ENCODE results near the gene ZFY. TPM values are rescaled to one million over a fixed set of nuclear protein-coding genes. Genes with fewer than 3 reads are reported as not detected.

ZFY gene
- not detected for total RNA-seq
- long read RNA-seq, result 0 reads

DNA sequence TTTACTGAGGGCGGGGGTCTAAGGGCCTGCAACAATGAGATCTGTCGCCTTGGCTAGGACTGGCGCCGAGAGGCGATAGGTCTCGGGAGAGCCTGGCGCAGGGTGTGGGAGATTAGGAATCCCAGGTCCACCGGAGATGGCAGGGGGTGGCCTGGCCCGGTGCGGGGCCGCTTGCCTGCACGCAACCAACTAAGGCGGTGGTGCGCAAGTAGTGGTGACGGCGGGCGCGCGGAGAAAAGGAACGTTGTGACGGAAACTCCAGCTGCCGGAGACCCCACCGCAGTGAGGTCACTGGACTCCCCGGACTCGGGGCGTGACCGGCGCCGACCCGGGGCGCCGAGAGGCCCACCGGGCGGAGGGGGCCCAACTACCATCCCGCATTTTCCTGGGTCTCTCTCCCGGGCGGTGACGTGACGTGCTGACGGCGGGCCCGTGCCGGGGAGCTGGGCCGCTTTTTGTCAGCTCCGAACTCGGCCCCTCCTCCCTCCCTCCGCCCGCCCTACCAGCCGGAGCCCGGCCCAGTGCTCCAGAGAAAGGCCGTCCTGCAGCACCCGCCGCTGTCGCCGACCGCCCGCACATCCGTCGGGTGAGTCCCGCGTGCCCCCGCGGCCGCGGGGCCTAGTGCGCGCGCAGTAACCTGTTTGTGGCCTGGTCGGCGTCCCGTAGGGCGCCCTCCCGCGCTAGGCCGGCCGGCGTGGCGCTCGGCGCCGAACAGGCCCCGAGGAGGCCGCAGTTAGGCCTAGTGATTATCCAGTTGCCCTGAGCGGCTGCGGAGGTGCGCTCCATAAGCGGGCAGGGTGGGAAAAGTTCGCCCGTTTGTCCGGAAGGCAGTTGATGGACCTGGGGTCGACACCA lies at the start of gene ZFY:
ZFY (plus strand) TSS at position 521 of the 855 bp plus-strand sequence. CDS start 18,556 bp downstream, outside the sequence.
- DNase-seq (ENCODE audit: low spot score), result no peak

DNA sequence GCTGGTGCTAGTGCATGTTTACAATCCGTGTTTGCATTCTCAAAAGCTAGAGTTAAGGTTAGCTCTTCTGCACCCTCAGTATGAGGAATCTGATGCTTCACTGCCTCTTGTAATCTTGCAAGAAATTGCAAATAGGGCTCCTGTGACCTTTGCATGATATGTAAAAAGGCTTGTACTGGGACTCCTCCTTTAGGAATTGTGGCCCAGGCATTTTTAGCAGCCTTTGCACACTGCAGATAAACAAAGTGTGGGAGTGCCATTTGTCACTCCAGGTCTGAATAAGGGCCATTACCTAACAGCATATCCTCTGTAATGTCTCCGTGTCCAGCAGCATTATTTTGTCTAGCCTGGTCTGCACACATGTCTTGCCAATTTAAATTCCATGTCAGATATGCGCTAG lies 49.3 kb upstream of the ZFY start:
- no peak for DNase-seq (ENCODE audit: low spot score)

DNA sequence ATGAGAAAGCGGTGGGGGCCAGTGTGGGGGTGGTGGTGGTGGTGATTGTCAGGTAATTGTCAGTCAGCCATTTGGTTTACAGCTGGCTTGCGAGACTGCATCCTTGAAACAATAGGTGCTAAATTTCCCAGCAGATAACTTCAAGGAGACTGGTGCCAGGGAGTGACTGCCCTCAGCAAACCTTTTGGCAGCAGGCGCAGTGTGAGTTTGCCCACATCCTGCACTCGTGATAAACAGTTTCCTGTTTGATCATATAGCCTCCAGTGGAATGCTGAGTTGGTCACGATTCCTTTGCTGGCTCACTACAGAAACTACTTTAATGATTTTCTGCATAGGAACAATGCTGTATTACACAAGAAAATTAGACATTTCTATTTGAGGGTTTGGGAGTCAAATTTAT lies 47.8 kb upstream of the ZFY start:
- no peak for DNase-seq (ENCODE audit: low spot score)

DNA sequence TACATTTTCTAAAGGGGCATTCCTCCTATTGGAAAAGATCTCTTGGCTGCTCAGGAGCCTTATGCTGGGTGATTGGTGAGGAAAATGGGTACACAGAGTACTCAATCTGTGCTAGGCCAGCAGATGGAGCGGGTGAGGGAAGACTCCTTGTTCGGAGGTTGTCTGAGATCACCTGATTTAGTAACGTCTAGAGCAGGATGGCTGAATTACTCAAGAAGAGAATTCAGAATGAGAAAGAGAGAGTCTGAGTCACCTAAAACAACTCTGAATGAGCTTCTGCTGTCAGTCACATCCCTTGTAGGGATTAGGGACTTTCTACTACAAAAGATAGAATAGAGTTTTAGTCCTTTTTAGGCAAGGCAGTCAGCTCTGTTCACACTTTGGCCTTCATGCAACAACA lies 47.2 kb upstream of the ZFY start:
- no peak for DNase-seq (ENCODE audit: low spot score)

DNA sequence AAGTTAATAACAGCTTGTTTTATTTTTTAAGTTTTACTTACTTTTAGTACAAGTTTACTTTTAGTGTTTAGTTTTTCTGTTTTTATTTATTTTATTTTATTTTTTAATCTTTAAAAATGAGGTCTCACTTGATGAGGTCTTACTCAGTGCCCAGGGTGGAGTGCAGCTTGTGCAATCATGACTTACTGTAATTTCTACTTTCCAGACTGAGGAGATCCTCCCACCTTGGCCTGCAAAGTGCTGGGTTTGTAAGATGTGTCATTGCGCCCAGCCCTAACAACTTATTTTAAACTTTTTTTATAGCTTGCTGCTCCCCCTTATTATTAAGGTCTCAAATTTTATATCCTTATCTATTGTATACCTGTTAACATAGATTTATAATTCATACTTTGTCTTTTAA lies 41.7 kb upstream of the ZFY start:
- DNase-seq (ENCODE audit: low spot score), result no peak

DNA sequence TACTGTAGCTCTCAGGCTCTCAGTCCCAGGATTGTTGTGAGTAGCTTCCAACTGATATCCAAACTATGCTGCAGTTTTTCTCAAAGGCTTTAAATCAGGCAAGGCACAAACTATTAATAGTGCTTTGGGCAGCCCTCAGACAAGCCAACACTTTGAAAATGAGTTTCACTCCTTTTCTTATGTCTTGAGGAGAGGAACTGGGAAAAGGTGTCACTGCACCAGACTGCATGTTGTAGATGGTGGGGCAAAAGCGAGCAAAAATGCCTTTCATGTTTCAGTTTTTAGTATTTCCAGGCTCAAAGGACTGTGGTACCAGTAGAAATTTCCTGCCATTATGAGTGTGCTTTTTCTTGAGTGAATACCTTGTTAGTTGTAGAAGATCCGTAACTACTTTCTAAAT lies 39.1 kb upstream of the ZFY start:
- no peak for DNase-seq (ENCODE audit: low spot score)

DNA sequence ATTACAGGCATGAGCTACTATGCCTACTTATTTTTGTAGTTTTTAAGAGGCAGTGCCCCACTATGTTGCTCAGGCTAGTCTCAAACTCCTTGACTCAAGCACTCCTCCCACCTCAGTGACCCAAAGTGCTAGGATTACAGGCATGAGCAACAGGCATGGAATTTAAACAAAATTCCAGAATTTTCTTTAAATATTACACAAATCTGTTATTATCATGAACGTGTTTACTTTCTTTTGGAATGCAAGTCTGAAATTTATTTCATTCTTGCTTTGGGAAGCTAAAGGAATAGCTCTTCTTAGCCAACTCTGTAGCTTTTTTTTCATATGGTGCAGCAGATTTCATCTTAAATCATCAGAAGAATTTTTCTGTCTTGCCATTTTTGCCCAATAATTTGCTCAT lies 27.8 kb upstream of the ZFY start:
- no peak for DNase-seq (ENCODE audit: low spot score)

DNA sequence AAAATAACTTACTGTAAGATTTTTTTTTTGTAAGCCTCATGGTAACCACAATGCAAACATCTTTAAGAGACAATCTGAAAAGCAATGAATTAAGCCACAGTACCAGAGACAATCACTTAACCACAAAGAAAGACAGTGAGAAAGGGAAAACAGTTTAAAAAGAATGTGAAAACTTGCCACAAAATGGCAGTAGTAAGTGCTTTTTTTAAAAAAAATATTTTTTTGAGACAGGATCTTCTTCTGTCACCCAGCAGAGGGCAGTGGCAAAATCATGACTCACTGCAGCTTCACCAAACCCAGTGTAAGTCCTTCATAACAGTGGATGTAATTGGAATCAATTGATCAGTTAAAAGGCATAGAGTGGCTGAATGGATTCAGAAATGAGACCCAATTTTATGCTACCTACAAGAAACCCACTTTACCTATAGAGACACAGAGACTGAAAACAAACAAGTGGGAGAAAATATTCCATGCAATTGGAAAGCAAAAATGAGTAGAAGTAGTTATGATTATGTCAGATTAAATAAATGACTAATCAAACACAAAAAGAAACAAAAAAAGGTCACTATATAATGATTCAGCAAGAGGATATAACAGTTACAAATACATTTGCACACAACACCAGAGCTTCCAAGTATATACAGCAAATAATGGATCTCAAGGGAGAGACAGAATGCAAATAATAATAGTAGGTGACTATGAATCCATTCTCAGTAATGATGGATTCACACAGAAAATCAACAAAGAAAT lies 21.9 kb upstream of the ZFY start:
- DNase-seq (ENCODE audit: low spot score), result no peak

DNA sequence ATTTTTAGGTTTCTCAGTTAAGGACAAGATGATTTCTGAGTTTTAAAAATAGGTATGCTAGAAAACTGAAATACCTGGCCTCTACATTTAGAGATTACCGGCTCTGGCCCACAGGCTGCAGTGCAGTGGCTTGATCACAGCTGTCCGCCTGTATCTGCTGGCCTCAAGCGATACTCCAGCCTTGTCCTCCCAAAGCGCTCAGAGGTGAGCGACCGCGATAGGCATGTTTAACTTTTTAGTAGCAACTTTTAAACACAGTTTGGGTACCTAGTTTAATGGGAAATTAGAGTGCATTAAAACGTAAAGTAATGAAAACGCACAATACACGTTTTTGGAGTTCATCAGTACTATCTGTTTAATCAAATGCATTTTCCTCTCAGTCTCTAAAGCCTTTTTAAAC lies 1.1 kb upstream of the ZFY start:
- DNase-seq (ENCODE audit: low spot score), result no peak

DNA sequence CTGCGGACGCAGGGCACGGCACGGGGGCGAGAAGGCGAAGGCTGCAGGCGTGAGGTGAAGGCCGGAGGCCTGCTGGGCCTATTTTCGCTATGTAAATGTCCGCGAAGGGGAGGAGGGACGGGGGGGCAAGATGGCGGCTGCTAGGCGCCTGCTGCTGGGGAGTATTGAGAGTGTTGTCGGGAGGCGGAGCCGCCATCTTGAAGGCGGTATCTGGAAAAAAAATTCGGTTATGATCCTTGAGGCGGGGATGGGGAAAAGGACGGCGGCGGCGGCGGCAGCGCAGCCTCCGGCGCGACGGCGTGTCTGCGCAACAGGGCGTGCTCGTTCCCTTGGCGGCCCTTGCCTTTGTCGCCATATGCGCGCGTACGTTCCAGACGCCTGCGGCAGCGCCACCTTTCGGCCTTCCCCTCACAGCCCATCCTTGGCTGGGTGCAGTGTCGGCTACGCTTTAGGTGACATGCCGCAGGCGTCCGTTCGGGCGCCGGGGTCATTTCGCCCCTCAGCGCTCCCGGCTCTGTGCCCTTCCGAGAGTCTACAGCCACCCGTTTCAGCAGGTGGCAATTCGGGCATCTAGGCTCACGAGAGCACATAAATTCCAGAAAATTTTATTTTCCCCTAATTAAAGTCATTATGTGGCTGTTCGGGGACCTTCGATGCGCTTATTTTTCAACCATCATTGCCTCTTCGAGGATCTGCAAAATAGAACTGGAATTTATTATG lies 695 bp downstream of the ZFY start:
- DNase-seq (ENCODE audit: low spot score), result no peak

DNA sequence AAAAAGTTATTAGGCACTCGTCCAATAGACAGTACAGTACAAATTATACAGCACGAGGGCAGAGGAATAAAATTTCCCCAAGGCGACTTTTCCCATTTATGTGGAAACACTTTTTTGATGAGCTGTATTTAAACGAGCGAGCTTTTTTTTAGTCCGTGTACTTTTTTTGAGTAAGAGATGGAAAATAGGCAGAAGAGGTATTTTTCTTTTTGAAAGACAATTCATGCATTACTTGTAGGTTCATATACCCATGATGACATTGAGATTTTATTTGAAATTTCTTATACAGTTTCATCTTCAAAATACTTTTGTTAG lies 1.2 kb downstream of the ZFY start:
- no peak for DNase-seq (ENCODE audit: low spot score)

DNA sequence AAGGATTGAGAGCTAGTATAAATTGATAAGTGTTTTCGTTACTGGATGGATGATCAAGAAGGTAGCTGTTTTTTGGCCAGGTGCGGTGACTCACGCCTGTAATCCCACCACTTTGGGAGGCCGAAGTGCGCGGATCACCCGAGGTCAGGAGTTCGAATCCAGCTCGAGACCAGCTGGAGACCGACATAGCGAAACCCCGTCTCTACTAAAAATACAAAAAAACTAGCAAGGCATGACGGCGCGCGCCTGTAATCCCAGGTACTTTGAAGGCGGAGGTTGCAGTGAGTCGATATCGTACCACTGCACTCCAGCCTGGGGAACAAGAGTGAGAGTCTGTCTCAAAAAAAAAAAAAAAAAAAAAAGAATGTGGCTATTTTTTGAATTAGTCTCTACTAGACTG lies 2.0 kb downstream of the ZFY start:
- no peak for DNase-seq (ENCODE audit: low spot score)

DNA sequence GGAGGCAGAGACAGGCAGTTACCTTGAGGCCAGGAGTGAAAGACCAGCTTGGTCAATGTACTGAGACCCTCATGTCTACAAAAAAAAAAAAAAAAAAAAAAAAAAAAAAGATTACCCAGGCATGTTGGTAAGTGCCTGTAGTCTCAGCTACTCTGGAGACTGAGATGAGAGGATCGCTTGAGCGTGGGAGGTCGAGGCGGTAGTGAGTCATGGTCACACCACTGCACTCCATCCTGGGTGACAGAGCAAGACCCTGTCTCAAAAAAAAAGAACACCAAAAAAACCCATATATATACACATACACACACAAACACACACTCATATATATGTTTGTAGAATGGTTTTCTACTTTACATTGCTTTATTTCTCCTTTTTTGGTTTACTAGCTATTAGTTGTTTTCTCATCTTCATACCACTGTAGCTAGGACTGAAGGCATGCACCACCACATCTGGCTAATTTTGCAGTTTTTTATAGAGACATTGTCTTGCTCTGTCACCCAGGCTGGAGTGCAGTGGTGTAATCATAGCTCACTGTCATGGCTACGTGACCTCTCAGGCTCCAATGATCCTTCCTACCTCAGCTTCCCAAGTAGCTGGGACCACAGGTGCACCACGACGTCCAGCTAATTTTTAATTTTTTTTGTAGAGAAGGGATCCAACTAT lies 14.5 kb downstream of the ZFY start:
- DNase-seq (ENCODE audit: low spot score), result no peak

DNA sequence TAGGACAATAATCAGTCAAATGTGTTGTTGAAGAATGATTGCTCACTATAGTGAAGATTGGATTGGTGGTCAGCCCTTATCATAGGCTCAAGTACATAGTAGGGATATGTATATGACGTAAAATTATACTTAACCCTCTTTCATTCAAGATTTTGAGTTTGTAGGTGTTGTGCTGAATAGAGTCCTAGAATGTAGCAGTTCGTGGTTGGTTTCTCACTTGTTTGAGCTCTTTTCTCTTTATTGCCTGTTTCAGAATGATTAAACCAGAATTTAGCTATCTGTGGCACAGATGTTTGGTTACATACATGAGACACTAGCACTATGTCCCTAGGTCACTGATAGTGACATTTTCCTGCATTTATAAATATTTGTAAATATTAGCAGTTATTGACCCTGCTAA lies 15.5 kb downstream of the ZFY start:
- DNase-seq (ENCODE audit: low spot score), result no peak

DNA sequence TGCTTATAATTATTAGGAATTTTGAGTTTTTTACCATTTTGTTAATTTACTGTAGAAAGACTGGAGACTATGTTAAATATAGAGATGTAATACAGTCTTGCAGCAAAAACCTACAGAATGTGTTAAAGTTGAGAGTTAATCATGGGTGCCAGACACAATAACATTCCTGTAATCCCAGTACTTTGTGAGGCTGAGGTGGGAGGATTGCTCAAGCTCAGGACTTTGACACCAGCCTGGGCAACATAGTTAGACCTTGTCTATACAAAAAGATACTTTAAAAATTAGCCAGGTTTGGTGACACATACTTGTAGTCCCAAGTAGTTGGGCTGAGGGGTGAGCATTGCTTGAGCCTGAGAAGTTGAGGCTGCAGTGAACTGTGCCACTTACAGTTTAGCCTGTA lies 17.7 kb downstream of the ZFY start:
- no peak for DNase-seq (ENCODE audit: low spot score)

DNA sequence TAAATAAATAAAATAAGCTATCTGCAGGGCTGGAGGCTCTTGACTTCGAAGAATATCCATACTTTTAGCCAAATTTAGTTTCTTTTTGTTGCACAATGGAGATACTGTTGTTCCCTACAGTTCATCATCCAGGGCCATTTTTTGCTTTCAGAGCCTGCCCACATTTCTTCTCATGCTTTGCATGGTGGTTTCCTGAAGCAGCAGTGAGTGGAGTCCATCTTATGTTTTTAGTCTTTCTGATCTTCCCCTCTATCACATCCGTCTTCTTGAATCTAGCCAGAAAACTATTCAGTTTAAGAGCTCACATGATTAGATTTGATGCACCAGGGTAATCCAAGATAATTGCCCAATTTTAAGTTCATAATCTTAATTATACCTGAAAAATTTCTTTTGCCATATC lies 19.6 kb downstream of the ZFY start:
- DNase-seq (ENCODE audit: low spot score), result no peak

DNA sequence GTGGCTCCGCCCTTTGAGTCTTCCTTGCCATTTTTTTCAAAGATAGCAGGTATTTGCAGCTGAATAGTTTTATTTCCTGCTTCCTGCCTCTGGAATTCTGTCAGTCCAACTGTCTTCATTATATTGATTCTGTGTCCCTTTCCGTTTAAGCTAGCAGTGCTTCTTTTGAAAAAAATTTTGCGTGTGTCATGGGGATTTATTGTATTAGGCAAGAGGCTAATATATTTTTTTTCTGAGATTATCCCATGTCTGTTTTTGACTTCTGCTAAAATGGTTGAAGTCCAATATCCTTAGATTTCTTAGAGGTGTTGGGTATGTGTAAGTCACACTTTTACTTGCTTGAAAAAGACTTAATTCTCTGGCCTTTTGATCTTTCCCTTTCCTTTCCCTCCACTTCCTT lies 20.4 kb downstream of the ZFY start:
- DNase-seq (ENCODE audit: low spot score), result no peak

DNA sequence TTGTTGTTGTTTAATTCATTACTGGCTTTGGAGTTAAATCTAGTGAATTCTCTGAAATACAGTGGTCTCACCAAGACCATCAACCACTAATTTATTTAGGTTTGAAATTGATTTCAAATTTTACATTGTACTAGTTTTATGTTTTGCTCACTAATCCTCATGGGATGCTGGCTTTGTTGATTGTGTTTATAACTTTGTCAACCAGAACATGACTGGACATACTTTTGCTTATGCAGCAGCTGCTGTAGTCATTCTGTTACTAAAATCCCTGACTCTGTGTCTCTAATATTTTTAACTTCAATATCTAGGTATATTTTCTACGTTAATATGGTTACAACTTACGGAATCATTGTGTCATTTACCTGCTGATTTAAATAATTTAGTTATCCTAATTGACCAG lies 26.9 kb downstream of the ZFY start:
- DNase-seq (ENCODE audit: low spot score), result no peak

DNA sequence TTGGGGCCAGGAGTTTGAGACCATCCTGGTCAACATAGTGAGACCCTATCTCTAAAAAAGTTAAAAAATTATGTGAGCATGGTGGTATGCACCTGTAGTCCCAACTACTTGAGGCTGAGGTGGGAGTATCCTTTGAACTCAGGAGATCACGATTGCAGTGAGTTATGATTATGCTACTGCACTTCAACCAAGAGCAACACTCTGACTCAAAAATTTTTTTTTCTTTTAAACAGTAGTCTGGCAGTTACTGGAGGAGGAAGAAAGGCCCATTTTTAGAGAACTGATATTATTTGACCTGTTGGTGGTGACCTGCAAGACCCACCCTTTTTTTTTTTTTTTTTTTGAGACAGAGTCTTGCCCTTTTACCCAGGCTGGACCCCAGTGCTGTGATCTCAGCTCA lies 29.6 kb downstream of the ZFY start:
- no peak for DNase-seq (ENCODE audit: low spot score)

DNA sequence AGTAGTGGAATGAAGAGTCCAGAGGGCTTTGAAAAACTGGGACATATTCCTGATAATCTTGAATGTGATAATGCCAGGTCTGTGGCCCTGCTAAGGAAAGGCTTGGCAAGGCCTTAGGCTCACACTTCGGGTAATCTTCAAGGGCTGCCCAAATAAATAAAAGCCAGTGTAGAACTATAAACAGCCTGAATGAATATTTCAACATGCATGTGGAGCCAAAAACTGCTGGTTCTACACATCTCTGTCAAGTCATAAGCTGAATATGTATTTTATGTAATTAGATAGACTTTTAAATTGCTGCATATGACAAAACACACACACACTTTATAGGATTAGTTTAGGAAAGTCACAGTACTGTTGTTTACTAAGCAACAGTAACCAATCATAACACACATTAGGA lies 30.4 kb downstream of the ZFY start:
- DNase-seq (ENCODE audit: low spot score), result no peak

DNA sequence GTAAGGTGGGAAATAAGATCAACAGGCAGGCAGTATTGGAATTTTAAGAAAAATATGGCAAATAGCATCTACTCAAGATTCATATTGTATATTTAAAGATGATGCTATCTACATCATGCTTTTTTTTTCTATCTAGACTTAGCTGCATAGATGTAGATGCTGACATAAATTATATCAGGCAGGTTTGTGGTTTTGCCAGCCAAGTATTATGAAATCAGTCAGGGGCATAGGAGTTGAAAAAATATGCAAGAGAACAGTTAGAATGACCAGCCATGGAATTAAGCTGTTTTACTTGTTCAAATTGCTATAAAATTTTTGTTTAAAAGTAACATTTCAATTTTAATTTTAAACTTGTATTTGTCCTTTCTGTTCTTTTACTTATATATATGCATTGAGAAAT lies 34.4 kb downstream of the ZFY start:
- no peak for DNase-seq (ENCODE audit: low spot score)

DNA sequence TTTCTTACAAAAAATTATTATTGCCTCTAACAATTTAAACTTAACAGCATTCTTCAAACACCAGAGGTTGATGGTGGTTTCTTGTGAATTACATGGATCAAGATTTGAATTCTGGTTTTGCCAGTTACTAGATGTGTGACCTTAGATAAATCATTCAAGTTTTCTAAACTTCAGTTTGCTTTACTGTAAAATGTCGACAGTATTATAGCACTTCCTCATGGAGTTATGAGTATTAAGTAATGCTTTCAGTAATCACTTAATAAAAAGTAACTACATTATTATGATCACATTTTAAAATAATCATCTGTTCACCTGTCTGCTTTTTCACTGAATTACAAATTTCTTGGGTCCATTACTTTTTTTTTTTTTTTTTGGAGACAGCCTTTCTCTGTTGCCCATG lies 37.5 kb downstream of the ZFY start:
- DNase-seq (ENCODE audit: low spot score), result no peak
